H7 (cell line): Measurements from ENCODE around the gene EDC3. TPM values are rescaled to one million over a fixed set of nuclear protein-coding genes. Genes with fewer than 3 reads are reported as not detected.
"Not testable (repeated sequence)": the region's sequence is repeated elsewhere in the genome, so short reads cannot be mapped to it uniquely, and the experiment has no call there.

Experiments used
- DNase-seq: peaks from one replicate; pipeline ENCODE4 v3.0.0; 2012
- H3K27me3 ChIP-seq: 2 replicates; pipeline ENCODE4 v1.6.0; 2011; ENCODE audit warnings: mild to moderate bottlenecking, low read length; ENCODE audit not compliant: control insufficient read depth, insufficient read depth
- H3K36me3 ChIP-seq: replicated peaks from 2 replicates; pipeline ENCODE4 v1.5.1; 2011; ENCODE audit warnings: low read length; ENCODE audit not compliant: control insufficient read depth, insufficient read depth
- H3K4me3 ChIP-seq: 2 replicates; pipeline ENCODE4 v1.5.1; 2011; ENCODE audit warnings: low read depth, mild to moderate bottlenecking, control low read depth, low read length, moderate library complexity; ENCODE audit not compliant: insufficient read depth
- total RNA-seq: library from RNA; depleted of rRNA; stranded (reverse); fragments of >200 nt; shearing (Covaris generic); gene quantifications from 2 replicates; pipeline ENCODE4 v1.2.3, GENCODE V29; 2014

Gene EDC3
- total RNA-seq, 1 experiment from 2014 or later = 9.4 TPM

- DNase-seq = no peak
- Histone ChIP-seq H3K36me3 (peaks cover 7% of the 10 kb centered on the region), H3K4me3 (no peak overlapping the region), H3K27me3 (no peaks in the 10 kb centered on the region)
Measured at GRCh38 chr15:74676801-74677200, 19.0 kb downstream of the EDC3 start.

GRCh38 chr15:74674161-74674560 lies 21.7 kb downstream of the EDC3 start:
- no peak overlapping the region for H3K4me3 ChIP-seq
- H3K36me3 ChIP-seq = peaks cover 15% of the 10 kb centered on the region
- no peak for DNase-seq
- H3K27me3 ChIP-seq = no peaks in the 10 kb centered on the region

GRCh38 chr15:74669627-74670026 lies 26.2 kb downstream of the EDC3 start:
- Histone ChIP-seq H3K27me3 (no peaks in the 10 kb centered on the region), H3K4me3 (no peak overlapping the region), H3K36me3 (peaks cover 12% of the 10 kb centered on the region)
- no peak for DNase-seq

GRCh38 chr15:74667975-74668374 lies 27.8 kb downstream of the EDC3 start:
- H3K36me3 ChIP-seq = peaks cover 10% of the 10 kb centered on the region
- H3K4me3 ChIP-seq = no peak overlapping the region
- H3K27me3 ChIP-seq = no peaks in the 10 kb centered on the region
- DNase-seq = no peak

GRCh38 chr15:74664670-74665069 lies 31.2 kb downstream of the EDC3 start:
- Histone ChIP-seq H3K27me3 (no peaks in the 10 kb centered on the region), H3K4me3 (no peak overlapping the region), H3K36me3 (no peaks in the 10 kb centered on the region)
- no peak for DNase-seq

- Histone ChIP-seq H3K4me3 (no peak overlapping the region), H3K36me3 (no peaks in the 10 kb centered on the region), H3K27me3 (no peaks in the 10 kb centered on the region)
- DNase-seq = no peak
Measured at GRCh38 chr15:74664028-74664616, 31.7 kb downstream of the EDC3 start.

GRCh38 chr15:74663303-74664027 lies 32.4 kb downstream of the EDC3 start:
- Histone ChIP-seq H3K27me3 (no peaks in the 10 kb centered on the region), H3K4me3 (no peak overlapping the region), H3K36me3 (no peaks in the 10 kb centered on the region)
- DNase-seq = no peak

- Histone ChIP-seq H3K36me3 (no peaks in the 10 kb centered on the region), H3K27me3 (no peaks in the 10 kb centered on the region), H3K4me3 (no peak overlapping the region)
- DNase-seq = no peak
Measured at GRCh38 chr15:74662064-74662860, 33.6 kb downstream of the EDC3 start.

- not testable (repeated sequence) for DNase-seq, H3K27me3 ChIP-seq
Measured at GRCh38 chr15:74661280-74661679, 34.5 kb downstream of the EDC3 start.

GRCh38 chr15:74657846-74658245 lies 38.0 kb downstream of the EDC3 start:
- Histone ChIP-seq H3K4me3 (no peak overlapping the region), H3K27me3 (no peaks in the 10 kb centered on the region), H3K36me3 (0 out of 2 replicates have a peak, but pooled peaks cover 2% of the 10 kb centered on the region)
- DNase-seq = no peak

More at GRCh38 chr15:74661280-74661679, 34.5 kb downstream of the EDC3 start:
- H3K36me3 ChIP-seq, H3K4me3 ChIP-seq: not testable (repeated sequence)

GRCh38 chr15:74656935-74657535 lies 38.8 kb downstream of the EDC3 start:
- Histone ChIP-seq H3K4me3 (no peak overlapping the region), H3K27me3 (no peaks in the 10 kb centered on the region), H3K36me3 (0 out of 2 replicates have a peak, but pooled peaks cover 2% of the 10 kb centered on the region)
- no peak for DNase-seq

- Histone ChIP-seq H3K4me3 (no peak overlapping the region), H3K27me3 (no peaks in the 10 kb centered on the region), H3K36me3 (peaks cover 2% of the 10 kb centered on the region; the same call in 1 of the 2 replicates)
- no peak for DNase-seq
Measured at GRCh38 chr15:74655424-74655823, 40.4 kb downstream of the EDC3 start.

GRCh38 chr15:74653426-74654102 lies 42.3 kb downstream of the EDC3 start:
- no peaks in the 10 kb centered on the region for H3K27me3 ChIP-seq
- no peak for DNase-seq
- H3K4me3 ChIP-seq = no peak overlapping the region
- peaks cover 2% of the 10 kb centered on the region; the same call in 1 of the 2 replicates for H3K36me3 ChIP-seq

GRCh38 chr15:74651242-74651741 lies 44.5 kb downstream of the EDC3 start:
- no peak for DNase-seq
- Histone ChIP-seq H3K27me3 (no peaks in the 10 kb centered on the region), H3K36me3 (peaks cover 2% of the 10 kb centered on the region; the same call in 1 of the 2 replicates), H3K4me3 (no peak overlapping the region)
